HEK293 (cell line): ENCODE data around the gene EFNA2.

Source experiments
- CTCF ChIA-PET: fragments of 350-600 bp; formaldehyde crosslinking; extraction: SDS; loops from one replicate; lab custom pipeline; 2021; ENCODE audit warnings: antibody characterized with exemption; lab: Yijun Ruan, JAX
- POLR2A ChIA-PET: fragments of 300-600 bp; formaldehyde crosslinking; extraction: SDS; loops from one replicate; lab custom pipeline; 2020; ENCODE audit warnings: antibody characterized with exemption, inconsistent platforms; lab: Yijun Ruan, JAX
- H3K27ac ChIP-seq: fragments of 200-500 bp; sonication (Bioruptor generic); 2 replicates; pipeline ENCODE4 v1.5.1; 2014; ENCODE audit warnings: low read depth, low read length, control low read depth, inconsistent platforms; ENCODE audit errors: extremely low read depth
- H3K36me3 ChIP-seq, 2 experiments: fragments of 200-500 bp in 1 of 2; sonication (Bioruptor generic) in 1 of 2; 1 replicate in 1 of 2; 2 replicates in 1 of 2; pipeline ENCODE4 v1.5.1; 2014 to 2017; ENCODE audit warnings: inconsistent platforms in 2 of 2, low read length in 2 of 2; ENCODE audit not compliant: control insufficient read depth in 2 of 2, insufficient read depth in 1 of 2
- H3K4me1 ChIP-seq: fragments of 200-500 bp; sonication (Bioruptor generic); 2 replicates; pipeline ENCODE4 v1.5.1; 2014; ENCODE audit warnings: mild to moderate bottlenecking, low read length, inconsistent platforms; ENCODE audit not compliant: control insufficient read depth, insufficient read depth
- H3K4me3 ChIP-seq: 2 replicates; pipeline ENCODE4 v1.5.1; 2011; ENCODE audit warnings: low read depth, mild to moderate bottlenecking, control low read depth, low read length, moderate library complexity
- H3K9me3 ChIP-seq: fragments of 200-500 bp; sonication (Bioruptor generic); 2 replicates; pipeline ENCODE4 v1.5.1; 2014; ENCODE audit warnings: low read depth, low read length, inconsistent platforms; ENCODE audit not compliant: control insufficient read depth, insufficient read depth
- EGR2 ChIP-seq: fragments of 450-650 bp; formaldehyde crosslinking; IDR thresholded peaks from 2 replicates; pipeline ENCODE4 v1.5.1; 2016; ENCODE audit warnings: low read depth, missing biosample characterization, missing genetic modification characterization
- GLIS2 ChIP-seq: fragments of 450-650 bp; formaldehyde crosslinking; IDR thresholded peaks from 2 replicates; pipeline ENCODE4 v1.5.1; 2016; ENCODE audit warnings: missing biosample characterization, missing genetic modification characterization
- TRIM28 ChIP-seq: IDR thresholded peaks from 2 replicates; pipeline ENCODE4 v1.6.1; 2011; ENCODE audit warnings: low read length, control low read depth, borderline replicate concordance
- WT1 ChIP-seq: fragments of 450-650 bp; formaldehyde crosslinking; IDR thresholded peaks from 2 replicates; pipeline ENCODE4 v1.5.1; 2016; ENCODE audit warnings: missing biosample characterization, missing genetic modification characterization
- ZBTB1 ChIP-seq: fragments of 450-650 bp; formaldehyde crosslinking; IDR thresholded peaks from 2 replicates; pipeline ENCODE4 v1.5.1; 2016; ENCODE audit warnings: missing biosample characterization, missing genetic modification characterization
- ZBTB44 ChIP-seq: fragments of 450-650 bp; IDR thresholded peaks from 2 replicates; pipeline ENCODE4 v1.5.1; 2018; ENCODE audit warnings: missing biosample characterization, mild to moderate bottlenecking, missing genetic modification characterization
- ZBTB7A ChIP-seq: fragments of 450-650 bp; formaldehyde crosslinking; IDR thresholded peaks from 2 replicates; pipeline ENCODE4 v1.5.1; 2016; ENCODE audit warnings: low read depth, missing biosample characterization, missing genetic modification characterization
- ZBTB8A ChIP-seq: fragments of 450-650 bp; formaldehyde crosslinking; IDR thresholded peaks from 2 replicates; pipeline ENCODE4 v1.5.1; 2016; ENCODE audit warnings: missing biosample characterization, missing genetic modification characterization
- ZIC2 ChIP-seq: fragments of 450-650 bp; formaldehyde crosslinking; IDR thresholded peaks from 2 replicates; pipeline ENCODE4 v1.5.1; 2016; ENCODE audit warnings: missing biosample characterization, missing genetic modification characterization
- ZNF10 ChIP-seq: fragments of 450-650 bp; formaldehyde crosslinking; IDR thresholded peaks from 2 replicates; pipeline ENCODE4 v1.5.1; 2017; ENCODE audit warnings: missing biosample characterization, missing genetic modification characterization
- ZNF157 ChIP-seq: fragments of 450-650 bp; formaldehyde crosslinking; IDR thresholded peaks from 2 replicates; pipeline ENCODE4 v1.5.1; 2016; ENCODE audit warnings: missing biosample characterization, missing genetic modification characterization
- ZNF214 ChIP-seq: fragments of 450-650 bp; formaldehyde crosslinking; IDR thresholded peaks from 2 replicates; pipeline ENCODE4 v1.5.1; 2017; ENCODE audit warnings: missing biosample characterization, mild to moderate bottlenecking, missing genetic modification characterization, borderline replicate concordance
- ZNF23 ChIP-seq: fragments of 450-650 bp; formaldehyde crosslinking; IDR thresholded peaks from 2 replicates; pipeline ENCODE4 v1.5.1; 2016; ENCODE audit warnings: missing biosample characterization, missing genetic modification characterization, borderline replicate concordance
- ZNF274 ChIP-seq, 2 experiments: fragments of 200-500 bp in 1 of 2; fragments of 450-650 bp in 1 of 2; sonication (Bioruptor generic) in 1 of 2; formaldehyde crosslinking in 1 of 2; IDR thresholded peaks; 2 replicates each; pipeline versions ENCODE4 v1.5.1 to v1.6.1; 2014 to 2016; ENCODE audit warnings: borderline replicate concordance in 1 of 2, inconsistent platforms in 1 of 2, low read length in 1 of 2, missing biosample characterization in 1 of 2, missing genetic modification characterization in 1 of 2
- ZNF366 ChIP-seq: fragments of 450-650 bp; formaldehyde crosslinking; conservative IDR thresholded peaks from 2 replicates; pipeline ENCODE4 v1.5.1; 2016; ENCODE audit warnings: missing biosample characterization, missing genetic modification characterization
- ZNF473 ChIP-seq: fragments of 450-650 bp; formaldehyde crosslinking; IDR thresholded peaks from 2 replicates; pipeline ENCODE4 v1.5.1; 2017; ENCODE audit warnings: missing biosample characterization, missing genetic modification characterization
- ZNF530 ChIP-seq: fragments of 450-650 bp; formaldehyde crosslinking; IDR thresholded peaks from 2 replicates; pipeline ENCODE4 v1.5.1; 2016; ENCODE audit warnings: low read depth, missing biosample characterization, missing genetic modification characterization
- ZNF707 ChIP-seq: fragments of 450-650 bp; formaldehyde crosslinking; IDR thresholded peaks from 2 replicates; pipeline ENCODE4 v1.5.1; 2016; ENCODE audit warnings: missing biosample characterization, missing genetic modification characterization
- ZNF76 ChIP-seq: fragments of 450-650 bp; formaldehyde crosslinking; IDR thresholded peaks from 2 replicates; pipeline ENCODE4; 2016; ENCODE audit warnings: low read depth, missing biosample characterization, missing genetic modification characterization, borderline replicate concordance
- ZNF777 ChIP-seq: fragments of 450-650 bp; formaldehyde crosslinking; IDR thresholded peaks from 2 replicates; pipeline ENCODE4 v1.5.1; 2017; ENCODE audit warnings: missing biosample characterization, missing genetic modification characterization, borderline replicate concordance
- ZXDB ChIP-seq: fragments of 450-650 bp; formaldehyde crosslinking; IDR thresholded peaks from 2 replicates; pipeline ENCODE4 v1.5.1; 2016; ENCODE audit warnings: missing biosample characterization, missing genetic modification characterization
- TF ChIP-seq, protein P1 (sequence below): fragments of 450-650 bp; formaldehyde crosslinking; IDR thresholded peaks from 2 replicates; pipeline ENCODE4 v1.5.1; 2016; ENCODE audit warnings: missing biosample characterization, missing genetic modification characterization
- TF ChIP-seq, protein P2 (sequence below): fragments of 450-650 bp; formaldehyde crosslinking; IDR thresholded peaks from 2 replicates; pipeline ENCODE4 v1.5.1; 2017; ENCODE audit warnings: missing biosample characterization, missing genetic modification characterization
- TF ChIP-seq, protein P3 (sequence below): fragments of 450-650 bp; IDR thresholded peaks from 2 replicates; pipeline ENCODE4 v1.5.1; 2018; ENCODE audit warnings: missing biosample characterization, missing genetic modification characterization

Gene EFNA2

GRCh38 chr19:1310853-1311180 is 25.1 kb downstream of the EFNA2 start:
- ChIA-PET CTCF (no interaction called here), POLR2A (interaction anchor here (0.6 to 1.7 kb wide), 2 partner anchors 41 to 126 kb away, joined by 3 to 6 read pairs; partner anchors contain the start of gene CIRBP)
- H3K4me3 ChIP-seq, result no peak overlapping the region
- no peak for TF ChIP-seq ZNF530 (tag by site-specific recombination)
- TF ChIP-seq ZNF157, result no peak
- TF ChIP-seq EGR2, result no peak
- no peak for TF ChIP-seq WT1 (tag by site-specific recombination)
- TF ChIP-seq, protein P1, sequence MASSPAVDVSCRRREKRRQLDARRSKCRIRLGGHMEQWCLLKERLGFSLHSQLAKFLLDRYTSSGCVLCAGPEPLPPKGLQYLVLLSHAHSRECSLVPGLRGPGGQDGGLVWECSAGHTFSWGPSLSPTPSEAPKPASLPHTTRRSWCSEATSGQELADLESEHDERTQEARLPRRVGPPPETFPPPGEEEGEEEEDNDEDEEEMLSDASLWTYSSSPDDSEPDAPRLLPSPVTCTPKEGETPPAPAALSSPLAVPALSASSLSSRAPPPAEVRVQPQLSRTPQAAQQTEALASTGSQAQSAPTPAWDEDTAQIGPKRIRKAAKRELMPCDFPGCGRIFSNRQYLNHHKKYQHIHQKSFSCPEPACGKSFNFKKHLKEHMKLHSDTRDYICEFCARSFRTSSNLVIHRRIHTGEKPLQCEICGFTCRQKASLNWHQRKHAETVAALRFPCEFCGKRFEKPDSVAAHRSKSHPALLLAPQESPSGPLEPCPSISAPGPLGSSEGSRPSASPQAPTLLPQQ (tag by site-specific recombination), result no peak
- TF ChIP-seq, protein P2, sequence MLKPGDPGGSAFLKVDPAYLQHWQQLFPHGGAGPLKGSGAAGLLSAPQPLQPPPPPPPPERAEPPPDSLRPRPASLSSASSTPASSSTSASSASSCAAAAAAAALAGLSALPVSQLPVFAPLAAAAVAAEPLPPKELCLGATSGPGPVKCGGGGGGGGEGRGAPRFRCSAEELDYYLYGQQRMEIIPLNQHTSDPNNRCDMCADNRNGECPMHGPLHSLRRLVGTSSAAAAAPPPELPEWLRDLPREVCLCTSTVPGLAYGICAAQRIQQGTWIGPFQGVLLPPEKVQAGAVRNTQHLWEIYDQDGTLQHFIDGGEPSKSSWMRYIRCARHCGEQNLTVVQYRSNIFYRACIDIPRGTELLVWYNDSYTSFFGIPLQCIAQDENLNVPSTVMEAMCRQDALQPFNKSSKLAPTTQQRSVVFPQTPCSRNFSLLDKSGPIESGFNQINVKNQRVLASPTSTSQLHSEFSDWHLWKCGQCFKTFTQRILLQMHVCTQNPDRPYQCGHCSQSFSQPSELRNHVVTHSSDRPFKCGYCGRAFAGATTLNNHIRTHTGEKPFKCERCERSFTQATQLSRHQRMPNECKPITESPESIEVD, result no peak
- no peak for TF ChIP-seq ZNF707 (tag by site-specific recombination)
- TF ChIP-seq ZBTB7A (tag by site-specific recombination), result no peak
- TF ChIP-seq, protein P3, sequence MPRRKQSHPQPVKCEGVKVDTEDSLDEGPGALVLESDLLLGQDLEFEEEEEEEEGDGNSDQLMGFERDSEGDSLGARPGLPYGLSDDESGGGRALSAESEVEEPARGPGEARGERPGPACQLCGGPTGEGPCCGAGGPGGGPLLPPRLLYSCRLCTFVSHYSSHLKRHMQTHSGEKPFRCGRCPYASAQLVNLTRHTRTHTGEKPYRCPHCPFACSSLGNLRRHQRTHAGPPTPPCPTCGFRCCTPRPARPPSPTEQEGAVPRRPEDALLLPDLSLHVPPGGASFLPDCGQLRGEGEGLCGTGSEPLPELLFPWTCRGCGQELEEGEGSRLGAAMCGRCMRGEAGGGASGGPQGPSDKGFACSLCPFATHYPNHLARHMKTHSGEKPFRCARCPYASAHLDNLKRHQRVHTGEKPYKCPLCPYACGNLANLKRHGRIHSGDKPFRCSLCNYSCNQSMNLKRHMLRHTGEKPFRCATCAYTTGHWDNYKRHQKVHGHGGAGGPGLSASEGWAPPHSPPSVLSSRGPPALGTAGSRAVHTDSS (tag by site-specific recombination), result no peak
- TF ChIP-seq ZNF777 (tag by site-specific recombination), result no peak
- TF ChIP-seq ZBTB1 (tag by site-specific recombination), result no peak
- no peak for TF ChIP-seq ZXDB (tag by site-specific recombination)
- no peak for TF ChIP-seq ZIC2 (tag by site-specific recombination)
- TF ChIP-seq ZBTB44 (tag by site-specific recombination), result no peak
- no peak overlapping the region for H3K27ac ChIP-seq
- H3K9me3 ChIP-seq, result no peaks in the 10 kb centered on the region
- no peaks in the 10 kb centered on the region for H3K36me3 ChIP-seq
- H3K4me1 ChIP-seq, result no peaks in the 10 kb centered on the region

- H3K9me3 ChIP-seq, result no peaks in the 10 kb centered on the region
- H3K36me3 ChIP-seq, result no peaks in the 10 kb centered on the region
- TF ChIP-seq GLIS2 (tag by site-specific recombination) (0 out of 2 replicates have a peak, but pooled peaks have one; percentile 29), ZNF10 (tag by site-specific recombination) (no peak), ZBTB7A (tag by site-specific recombination) (no peak), ZNF473 (no peak), ZNF274 (IDR thresholded peaks at IDR 0.05; ENCODE audit: low read length) (no peak), ZNF274 (tag by site-specific recombination; IDR thresholded peaks at IDR 0.05; ENCODE audit: borderline replicate concordance) (no peak), ZNF76 (tag by site-specific recombination) (0 out of 2 replicates have a peak, but pooled peaks have one; percentile 21), ZBTB8A (peak; percentile 27; the same call in 1 of the 2 replicates), ZNF366 (tag by site-specific recombination) (no peak), ZNF777 (tag by site-specific recombination) (no peak), ZNF214 (tag by site-specific recombination) (no peak), TRIM28 (no peak), ZNF23 (tag by site-specific recombination) (no peak)
- no peak overlapping the region for H3K27ac ChIP-seq
- CTCF ChIA-PET, result interaction anchor here (0.6 to 1.2 kb wide), 3 partner anchors 10 to 67 kb away, joined by 3 to 5 read pairs (median 4); no protein-coding TSS in a partner anchor
- no peaks in the 10 kb centered on the region for H3K4me1 ChIP-seq
- no peak overlapping the region for H3K4me3 ChIP-seq
- POLR2A ChIA-PET, result interaction anchor here (0.6 to 1.7 kb wide), 2 partner anchors 42 to 60 kb away, joined by 3 to 6 read pairs; partner anchors contain the start of gene CIRBP
Measured at GRCh38 chr19:1311543-1312091, 25.9 kb downstream of the EFNA2 start.
